Right lobe of liver (tissue), 4 donors: ENCODE measurements around the gene BNIP3.

Source experiments
- CTCF ChIP-seq, 4 donors: fragments of 200-600 bp in 3 of 4; fragments of 450-650 bp in 1 of 4; IDR thresholded peaks; one replicate each; pipeline versions ENCODE4 v1.5.1 to v1.8.0; 2016 to 2022; ENCODE audit warnings: antibody characterized with exemption in 4 of 4, mild to moderate bottlenecking in 2 of 4
- POLR2A ChIP-seq: fragments of 450-650 bp; IDR thresholded peaks from one replicate; pipeline ENCODE4 v1.6.1; 2017; ENCODE audit warnings: antibody characterized with exemption, mild to moderate bottlenecking
- donor health status: DM: no; HTN: no; CAD: no.
- donor health status: DM: no; HTN: no; CAD: no.
- donor health status: DM: no; HTN: yes; CAD: no.

GRCh38 chr10:132009575-132009974, 27.9 kb upstream of the BNIP3 start:
- TF ChIP-seq CTCF (IDR thresholded peaks at IDR 0.05) (no peak), POLR2A (no peak)
